HepG2 (cell line): ENCODE data around the gene UGT1A8. TPM values are rescaled to one million over a fixed set of nuclear protein-coding genes. Genes with fewer than 3 reads are reported as not detected.

Experiments used
- ATAC-seq: fragments of 200-7000 bp; cut with Tn5 transposase; 3 replicates; pipeline ENCODE4 v1.9.1; 2020; ENCODE audit warnings: mild to moderate bottlenecking, moderate library complexity
- BruUV-seq: library from RNA; stranded (reverse); fragments of 400-500 nt; replicated peaks from 2 replicates; lab custom pipeline; 2021; lab: Mats Ljungman, UMichigan
- CTCF ChIA-PET: fragments of 300-600 bp; formaldehyde crosslinking; extraction: SDS; loops from one replicate; lab custom pipeline; 2021; ENCODE audit warnings: low total read pairs, inconsistent platforms, low intra/inter-chr PET ratio; lab: Yijun Ruan, JAX
- POLR2A ChIA-PET: fragments of 350-600 bp; sonication (Branson Sonifier 250); formaldehyde crosslinking; loops from one replicate; lab custom pipeline; 2020; ENCODE audit warnings: antibody characterized with exemption, inconsistent platforms; lab: Yijun Ruan, JAX
- DNase-seq: peaks from one replicate; pipeline ENCODE4 v3.0.0-alpha.2; 2015; ENCODE audit warnings: low spot score
- FAIRE-seq: peaks from 3 replicates; lab custom pipeline; 2011; peaks lifted over from hg19 to GRCh38; lab: Jason Lieb, UNC
- H2AFZ ChIP-seq: one replicate; pipeline ENCODE4 v1.6.1; 2011; ENCODE audit warnings: low read length, inconsistent platforms
- H3K27ac ChIP-seq: fragments of 300-600 bp; 3 replicates; pipeline ENCODE4 v1.8.0; 2011; ENCODE audit warnings: mixed run types, mild to moderate bottlenecking, mixed read lengths, low read length, inconsistent platforms; ENCODE audit not compliant: insufficient read depth; ENCODE audit errors: extremely low read length
- H3K27me3 ChIP-seq, 2 experiments: fragments of 200-600 bp in 1 of 2; 2 replicates in 1 of 2; 3 replicates in 1 of 2; pipeline versions ENCODE4 v1.6.0 to v1.8.0; 2011; ENCODE audit warnings: low read length in 2 of 2, mild to moderate bottlenecking in 2 of 2, moderate library complexity in 2 of 2, inconsistent platforms in 1 of 2; ENCODE audit not compliant: insufficient read depth in 2 of 2, control insufficient read depth in 1 of 2
- H3K36me3 ChIP-seq, 2 experiments: fragments of 200-600 bp in 1 of 2; replicated peaks in 1 of 2; 2 replicates in 1 of 2; 3 replicates in 1 of 2; pipeline versions ENCODE4 v1.5.1 to v1.8.0; 2011; ENCODE audit warnings: low read length in 2 of 2, inconsistent platforms in 1 of 2; ENCODE audit not compliant: insufficient read depth in 2 of 2, control insufficient read depth in 1 of 2
- H3K4me1 ChIP-seq: 2 replicates; pipeline ENCODE4 v1.5.1; 2012; ENCODE audit warnings: low read length, inconsistent platforms; ENCODE audit not compliant: insufficient read depth
- H3K4me2 ChIP-seq: 2 replicates; pipeline ENCODE4 v1.6.0; 2011; ENCODE audit warnings: low read depth, low read length, inconsistent platforms
- H3K4me3 ChIP-seq, 3 experiments: fragments of 200-600 bp in 1 of 3; sonication (generic), shearing (Covaris generic) in 1 of 3; replicated peaks in 1 of 3; 2 replicates each; pipeline ENCODE4 v1.5.1; 2011 to 2016; ENCODE audit warnings: low read length in 3 of 3, inconsistent platforms in 2 of 3, low read depth in 2 of 3, mild to moderate bottlenecking in 2 of 3, control low read depth in 1 of 3, mixed read lengths in 1 of 3; ENCODE audit not compliant: insufficient read depth in 1 of 3
- H3K79me2 ChIP-seq: one replicate; pipeline ENCODE4 v1.6.1; 2011; ENCODE audit warnings: low read length, inconsistent platforms; ENCODE audit not compliant: insufficient read depth
- H3K9ac ChIP-seq: 2 replicates; pipeline ENCODE4 v1.6.0; 2011; ENCODE audit warnings: mild to moderate bottlenecking, low read depth, low read length, inconsistent platforms; ENCODE audit not compliant: insufficient read depth
- H3K9me3 ChIP-seq: 2 replicates; pipeline ENCODE4 v1.5.1; 2012; ENCODE audit warnings: mild to moderate bottlenecking, low read length
- H4K20me1 ChIP-seq: 2 replicates; pipeline ENCODE4 v1.6.0; 2011; ENCODE audit warnings: inconsistent platforms, mild to moderate bottlenecking, low read length, moderate library complexity; ENCODE audit not compliant: insufficient read depth
- GTF2F1 ChIP-seq: fragments of 150-350 bp; IDR thresholded peaks from 2 replicates; pipeline ENCODE4 v1.6.1; 2014; ENCODE audit warnings: low read length
- NFE2L1 ChIP-seq: sonication (generic); formaldehyde crosslinking; IDR thresholded peaks from 2 replicates; pipeline ENCODE4 v1.4.0; 2020; ENCODE audit warnings: missing genetic modification reagents, mild to moderate bottlenecking, borderline replicate concordance
- RELA ChIP-seq: sonication (generic); formaldehyde crosslinking; IDR thresholded peaks from 2 replicates; pipeline ENCODE4 v1.4.0; 2020; ENCODE audit warnings: missing genetic modification reagents
- RXRA ChIP-seq: sonication (generic); formaldehyde crosslinking; IDR thresholded peaks from 2 replicates; pipeline ENCODE4 v1.5.1; 2020; ENCODE audit warnings: missing genetic modification reagents
- ZNF138 ChIP-seq: sonication (generic); formaldehyde crosslinking; IDR thresholded peaks from 2 replicates; pipeline ENCODE4 v1.5.0; 2020; ENCODE audit warnings: mild to moderate bottlenecking, low read depth, missing genetic modification reagents
- ZNF225 ChIP-seq: sonication (generic); formaldehyde crosslinking; IDR thresholded peaks from 2 replicates; pipeline ENCODE4 v1.4.0; 2020; ENCODE audit warnings: mild to moderate bottlenecking, missing genetic modification reagents
- ZNF782 ChIP-seq: sonication (generic); formaldehyde crosslinking; IDR thresholded peaks from 2 replicates; pipeline ENCODE4 v1.4.0; 2020; ENCODE audit warnings: missing genetic modification reagents, mild to moderate bottlenecking, borderline replicate concordance
- WGBS: methylation state at CpG from one replicate; pipeline ENCODE4 v1.1.6; 2017; ENCODE audit warnings: low lambda C conversion rate; 5-methylcytosine and 5-hydroxymethylcytosine counted together
- in situ Hi-C: cut with HindIII; loops from 2 replicates; pipeline ENCODE4 v1.10.0; 2017; ENCODE audit warnings: low pct_unique_long_range_greater_than_20kb; ENCODE audit not compliant: extremely low pct_ligation_motif_present
- intact Hi-C: fragments of 100-400 bp; cut with micrococcal nuclease; formaldehyde crosslinking; loops from one replicate; pipeline ENCODE4 v1.10.0; 2022; ENCODE audit not compliant: unreplicated experiment
- polyA plus RNA-seq, 8 experiments: library from polyadenylated mRNA; depleted of rRNA in 3 of 8; stranded (reverse) in 7 of 8; unstranded in 1 of 8; fragments of >200 nt; fragmentation: Illumina TruSeq in 4 of 8; extraction: Trizol in 4 of 8; gene quantifications; 2 replicates each; pipeline versions ENCODE4 v1.2.1 to v1.2.3, GENCODE V29; 2011 to 2016; ENCODE audit warnings: low read depth in 4 of 8, missing spikeins in 1 of 8, mixed read lengths in 1 of 8; ENCODE audit not compliant: insufficient read depth in 1 of 8
- total RNA-seq, 5 experiments: library from RNA; depleted of rRNA; stranded (reverse); fragments of >200 nt; fragmentation: Illumina TruSeq; extraction: Trizol; gene quantifications; 2 replicates each; pipeline ENCODE4 v1.2.3, GENCODE V29; 2016; ENCODE audit warnings: low read depth in 1 of 5
- TF ChIP-seq, protein P1 (sequence below), 2 experiments: fragments of 450-650 bp in 1 of 2; sonication (generic) in 1 of 2; formaldehyde crosslinking in 1 of 2; IDR thresholded peaks; 2 replicates each; pipeline versions ENCODE4 v1.6.1 to v1.8.0; 2016 to 2022; ENCODE audit warnings: antibody characterized with exemption in 1 of 2, mild to moderate bottlenecking in 1 of 2, missing genetic modification reagents in 1 of 2

The UGT1A8 gene
- total and polyA plus RNA-seq, 2 of the 13 experiments (the other 11 are each of a cell fraction or from before 2014, with no cell fraction given), result not detected

DNA sequence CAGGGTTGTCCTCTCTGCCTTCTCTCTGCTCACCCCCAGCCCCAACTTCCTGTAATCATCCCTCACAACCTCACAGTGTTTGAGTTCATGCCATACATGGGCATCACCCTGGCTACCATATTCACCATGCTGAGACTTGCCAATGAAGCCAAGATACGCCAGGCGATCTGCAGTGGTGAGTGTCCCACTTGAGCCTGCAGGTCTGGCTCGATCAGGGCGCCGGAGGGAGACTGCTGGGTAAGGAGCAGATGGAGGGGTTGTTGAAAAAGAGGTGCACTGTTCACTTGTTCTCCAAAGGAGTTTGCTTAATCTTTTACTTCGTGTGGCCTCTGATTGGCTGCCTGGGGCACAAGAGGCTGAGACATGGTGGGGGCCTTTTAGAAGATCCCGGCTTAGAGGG, 175.3 kb downstream of the UGT1A8 start (continued):
- TF ChIP-seq GTF2F1, result no peak

DNA sequence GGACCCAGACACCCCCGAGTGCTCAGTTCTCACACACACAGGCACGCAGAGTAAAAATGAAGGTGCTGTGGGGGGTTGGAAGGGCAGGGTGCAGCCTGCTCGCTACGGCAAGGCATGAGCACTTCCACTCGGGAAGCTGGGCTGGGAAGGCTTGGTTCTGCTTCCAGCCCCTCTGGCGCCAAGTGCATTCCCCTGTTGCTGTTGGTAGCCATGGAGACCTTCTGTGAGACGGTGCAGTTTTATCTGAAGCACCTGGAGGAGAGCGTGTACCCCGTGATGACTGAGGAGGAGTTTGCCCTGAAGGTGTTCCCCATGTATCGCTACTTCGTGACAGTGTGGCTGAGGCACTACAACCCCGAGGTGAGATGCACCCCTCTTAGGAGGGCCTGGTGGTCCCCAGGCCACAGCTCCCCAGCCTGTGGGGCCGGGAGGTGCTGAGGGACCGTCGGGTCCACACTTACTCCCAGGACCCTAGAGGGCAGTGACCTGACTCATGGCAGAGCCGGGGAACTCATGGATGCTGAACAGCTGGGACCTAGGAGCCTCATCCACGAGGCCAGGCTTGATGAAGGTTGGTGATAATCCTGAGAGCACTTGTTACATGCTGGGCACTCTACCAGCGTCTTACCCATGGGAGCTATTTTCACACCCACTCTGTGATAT, 176.2 kb downstream of the UGT1A8 start:
- 61% methylated on average over 17 of the region's 18 CpGs for WGBS
- no peak overlapping the region for H3K27ac ChIP-seq
- no peak overlapping the region for H3K9ac ChIP-seq
- no peak overlapping the region for H3K4me2 ChIP-seq
- in situ Hi-C loops, result no loop called here
- no peak overlapping the region for H2AFZ ChIP-seq
- CTCF ChIA-PET, result no interaction called here
- FAIRE-seq, result no peak
- no peak overlapping the region for H3K4me3 ChIP-seq
- H3K36me3 ChIP-seq, result no peaks in the 10 kb centered on the region
- intact Hi-C loops, result no loop called here
- H3K79me2 ChIP-seq, result no peaks in the 10 kb centered on the region
- H3K9me3 ChIP-seq, result no peaks in the 10 kb centered on the region
- peak; percentile 20 for ATAC-seq
- no peaks in the 10 kb centered on the region for H4K20me1 ChIP-seq
- H3K27me3 ChIP-seq, result peaks cover 7 to 52% of the 10 kb centered on the region in 2 experiments; a peak in 3 of 5 replicates
- no TSS peak for BruUV-seq
- no peak for DNase-seq
- peaks cover 14% of the 10 kb centered on the region; the same call in 1 of the 2 replicates for H3K4me1 ChIP-seq
- POLR2A ChIA-PET, result no interaction called here
- TF ChIP-seq NFE2L1 (CRISPR knock-in tag) (0 out of 2 replicates have a peak, but pooled peaks have one; percentile 36), ZNF225 (CRISPR knock-in tag) (0 out of 2 replicates have a peak, but pooled peaks have one; percentile 17), RXRA (CRISPR knock-in tag) (0 out of 2 replicates have a peak, but pooled peaks have one; percentile 9), ZNF138 (CRISPR knock-in tag) (0 out of 2 replicates have a peak, but pooled peaks have one; percentile 47), RELA (no peak), ZNF782 (CRISPR knock-in tag) (no peak)
- TF ChIP-seq, protein P1, sequence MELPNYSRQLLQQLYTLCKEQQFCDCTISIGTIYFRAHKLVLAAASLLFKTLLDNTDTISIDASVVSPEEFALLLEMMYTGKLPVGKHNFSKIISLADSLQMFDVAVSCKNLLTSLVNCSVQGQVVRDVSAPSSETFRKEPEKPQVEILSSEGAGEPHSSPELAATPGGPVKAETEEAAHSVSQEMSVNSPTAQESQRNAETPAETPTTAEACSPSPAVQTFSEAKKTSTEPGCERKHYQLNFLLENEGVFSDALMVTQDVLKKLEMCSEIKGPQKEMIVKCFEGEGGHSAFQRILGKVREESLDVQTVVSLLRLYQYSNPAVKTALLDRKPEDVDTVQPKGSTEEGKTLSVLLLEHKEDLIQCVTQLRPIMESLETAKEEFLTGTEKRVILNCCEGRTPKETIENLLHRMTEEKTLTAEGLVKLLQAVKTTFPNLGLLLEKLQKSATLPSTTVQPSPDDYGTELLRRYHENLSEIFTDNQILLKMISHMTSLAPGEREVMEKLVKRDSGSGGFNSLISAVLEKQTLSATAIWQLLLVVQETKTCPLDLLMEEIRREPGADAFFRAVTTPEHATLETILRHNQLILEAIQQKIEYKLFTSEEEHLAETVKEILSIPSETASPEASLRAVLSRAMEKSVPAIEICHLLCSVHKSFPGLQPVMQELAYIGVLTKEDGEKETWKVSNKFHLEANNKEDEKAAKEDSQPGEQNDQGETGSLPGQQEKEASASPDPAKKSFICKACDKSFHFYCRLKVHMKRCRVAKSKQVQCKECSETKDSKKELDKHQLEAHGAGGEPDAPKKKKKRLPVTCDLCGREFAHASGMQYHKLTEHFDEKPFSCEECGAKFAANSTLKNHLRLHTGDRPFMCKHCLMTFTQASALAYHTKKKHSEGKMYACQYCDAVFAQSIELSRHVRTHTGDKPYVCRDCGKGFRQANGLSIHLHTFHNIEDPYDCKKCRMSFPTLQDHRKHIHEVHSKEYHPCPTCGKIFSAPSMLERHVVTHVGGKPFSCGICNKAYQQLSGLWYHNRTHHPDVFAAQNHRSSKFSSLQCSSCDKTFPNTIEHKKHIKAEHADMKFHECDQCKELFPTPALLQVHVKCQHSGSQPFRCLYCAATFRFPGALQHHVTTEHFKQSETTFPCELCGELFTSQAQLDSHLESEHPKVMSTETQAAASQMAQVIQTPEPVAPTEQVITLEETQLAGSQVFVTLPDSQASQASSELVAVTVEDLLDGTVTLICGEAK (IDR thresholded peaks at IDR 0.05), result no peak
- TF ChIP-seq, protein P1 (CRISPR knock-in tag; IDR thresholded peaks at IDR 0.05), result no peak
